Ascending aorta (tissue), 2 donors: ENCODE results near the gene LRP1B. TPM values are rescaled to one million over a fixed set of nuclear protein-coding genes. Genes with fewer than 3 reads are reported as not detected.

Experiments used
- DNase-seq, 2 donors: peaks; one replicate each; pipeline ENCODE4 v3.0.0-alpha.2; 2019; ENCODE audit warnings: low spot score in 2 of 2
- H3K27ac ChIP-seq, 2 donors: fragments of 200-600 bp; sonication (generic); one replicate each; pipeline ENCODE4 v1.5.1; 2016 to 2017; ENCODE audit warnings: mild to moderate bottlenecking in 1 of 2
- H3K27me3 ChIP-seq: fragments of 200-600 bp; sonication (generic); one replicate; pipeline ENCODE4 v1.5.1; 2017
- H3K36me3 ChIP-seq, 2 donors: fragments of 200-600 bp; sonication (generic); one replicate each; pipeline ENCODE4 v1.5.1; 2016
- H3K4me1 ChIP-seq, 2 donors: fragments of 200-600 bp; sonication (generic); one replicate each; pipeline ENCODE4 v1.5.1; 2016 to 2017; ENCODE audit warnings: mild to moderate bottlenecking in 1 of 2
- H3K4me3 ChIP-seq, 2 donors: fragments of 200-600 bp; sonication (generic); one replicate each; pipeline ENCODE4 v1.5.1; 2016 to 2017; ENCODE audit warnings: mild to moderate bottlenecking in 1 of 2
- H3K9me3 ChIP-seq, 2 donors: fragments of 200-600 bp; sonication (generic); one replicate each; pipeline ENCODE4 v1.5.1; 2016
- CTCF ChIP-seq, 3 experiments: fragments of 200-600 bp in 2 of 3; fragments of 450-650 bp in 1 of 3; sonication (generic) in 2 of 3; IDR thresholded peaks; one replicate each; pipeline ENCODE4 v1.5.1; 2016 to 2019; ENCODE audit warnings: antibody characterized with exemption in 3 of 3, mild to moderate bottlenecking in 1 of 3, moderate library complexity in 1 of 3
- intact Hi-C: fragments of 100-400 bp; cut with DNase I; formaldehyde crosslinking; loops from one replicate; pipeline ENCODE4 v1.15.1; 2023
- total RNA-seq: library from RNA; depleted of rRNA; stranded (reverse); fragments of >200 nt; gene quantifications from one replicate; pipeline ENCODE4 v1.1.0, GENCODE V29; 2016

The LRP1B gene
- total RNA-seq, 1 donor from 2014 or later: not detected

GRCh38 chr2:140542627-140543026, 1588.2 kb downstream of the LRP1B start:
- intact Hi-C loops: no loop called here
- Histone ChIP-seq H3K4me3 (no peak overlapping the region), H3K4me1 (no peaks in the 10 kb centered on the region), H3K27ac (no peak overlapping the region), H3K27me3 (no peaks in the 10 kb centered on the region), H3K9me3 (no peaks in the 10 kb centered on the region), H3K36me3 (no peaks in the 10 kb centered on the region)
- no peak for DNase-seq
- no peak for TF ChIP-seq CTCF (IDR thresholded peaks at IDR 0.05)

- H3K27ac ChIP-seq: no peak overlapping the region
- H3K4me1 ChIP-seq: no peaks in the 10 kb centered on the region
- H3K27me3 ChIP-seq: no peaks in the 10 kb centered on the region
- no peak for DNase-seq
- TF ChIP-seq CTCF (IDR thresholded peaks at IDR 0.05): no peak
- H3K4me3 ChIP-seq: no peak overlapping the region
- no peaks in the 10 kb centered on the region for H3K9me3 ChIP-seq
- H3K36me3 ChIP-seq: no peaks in the 10 kb centered on the region
- intact Hi-C loops: no loop called here
Observed at GRCh38 chr2:140539242-140539875, 1591.5 kb downstream of the LRP1B start.

DNA sequence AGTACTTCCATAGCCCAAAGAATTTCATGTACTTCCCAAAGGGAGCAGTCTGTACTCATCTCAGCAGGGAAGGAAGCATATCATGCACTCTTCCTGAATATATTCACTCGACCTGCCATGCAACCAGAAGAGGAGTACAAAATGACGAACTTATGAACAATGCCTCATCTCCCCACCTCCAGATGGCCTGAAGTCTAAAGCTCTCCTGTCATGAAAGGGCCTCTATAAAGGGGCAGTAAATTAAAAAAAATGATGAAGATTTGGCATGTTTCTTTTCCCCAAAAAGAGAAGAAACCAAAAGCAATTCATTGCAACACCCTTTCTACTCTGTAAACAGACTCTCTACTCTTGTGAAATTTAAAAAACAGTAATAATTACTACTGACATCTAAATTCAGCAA, 1601.1 kb downstream of the LRP1B start:
- H3K36me3 ChIP-seq: no peaks in the 10 kb centered on the region
- intact Hi-C loops: no loop called here
- no peaks in the 10 kb centered on the region for H3K9me3 ChIP-seq
- TF ChIP-seq CTCF (IDR thresholded peaks at IDR 0.05): no peak
- no peaks in the 10 kb centered on the region for H3K27me3 ChIP-seq
- no peak overlapping the region for H3K4me3 ChIP-seq
- no peak for DNase-seq
- no peaks in the 10 kb centered on the region for H3K4me1 ChIP-seq
- no peak overlapping the region for H3K27ac ChIP-seq

DNA sequence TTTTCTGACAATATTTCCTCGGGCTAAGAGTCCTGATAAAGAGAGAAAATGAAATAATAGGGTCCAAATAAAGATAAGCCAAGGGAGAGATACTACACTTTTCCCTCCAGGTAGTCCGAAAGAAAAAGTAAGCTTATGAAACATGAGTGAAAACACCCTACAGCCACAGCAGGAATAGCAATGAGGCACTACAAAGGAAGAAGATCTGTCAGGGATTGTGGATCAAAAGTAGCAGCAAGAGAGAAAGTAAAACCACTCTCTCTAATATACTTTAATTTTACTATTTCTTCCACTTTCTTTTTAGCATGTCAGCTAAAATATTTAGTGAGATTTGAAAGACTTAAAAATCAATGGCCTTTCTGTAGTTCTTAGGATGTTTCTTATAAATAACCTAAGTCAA, 1601.8 kb downstream of the LRP1B start:
- intact Hi-C loops: no loop called here
- no peak for TF ChIP-seq CTCF (IDR thresholded peaks at IDR 0.05)
- Histone ChIP-seq H3K4me1 (no peaks in the 10 kb centered on the region), H3K36me3 (no peaks in the 10 kb centered on the region), H3K27me3 (no peaks in the 10 kb centered on the region), H3K27ac (no peak overlapping the region), H3K9me3 (no peaks in the 10 kb centered on the region), H3K4me3 (no peak overlapping the region)
- DNase-seq: no peak

GRCh38 chr2:140526575-140526974, 1604.2 kb downstream of the LRP1B start:
- no peak for DNase-seq
- no peaks in the 10 kb centered on the region for H3K4me1 ChIP-seq
- H3K9me3 ChIP-seq: no peaks in the 10 kb centered on the region
- no peaks in the 10 kb centered on the region for H3K27me3 ChIP-seq
- no peak overlapping the region for H3K27ac ChIP-seq
- no peak for TF ChIP-seq CTCF (IDR thresholded peaks at IDR 0.05)
- H3K36me3 ChIP-seq: no peaks in the 10 kb centered on the region
- intact Hi-C loops: no loop called here
- H3K4me3 ChIP-seq: no peak overlapping the region

DNA sequence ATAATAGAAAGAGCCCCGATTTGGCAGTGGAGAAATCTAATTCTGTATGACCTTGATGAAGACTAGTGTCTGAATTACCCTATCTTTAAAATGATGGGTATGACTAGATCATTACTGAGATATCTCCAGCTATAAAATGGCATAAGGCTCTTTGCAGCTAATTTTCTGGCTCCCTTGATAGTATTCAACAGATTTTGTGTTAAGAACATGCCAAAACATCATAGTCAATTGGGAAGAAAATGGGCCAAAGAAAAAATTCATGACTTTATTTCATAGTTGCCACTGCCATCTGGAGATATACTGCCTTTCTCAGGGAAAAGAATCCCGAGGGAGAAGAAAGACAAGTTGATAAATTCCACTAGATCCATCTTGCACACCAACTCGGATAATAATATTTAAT, 1618.7 kb downstream of the LRP1B start:
- no peak for DNase-seq
- H3K27ac ChIP-seq: no peak overlapping the region
- intact Hi-C loops: no loop called here
- no peak for TF ChIP-seq CTCF (IDR thresholded peaks at IDR 0.05)
- H3K4me3 ChIP-seq: no peak overlapping the region
- no peaks in the 10 kb centered on the region for H3K36me3 ChIP-seq
- H3K9me3 ChIP-seq: no peaks in the 10 kb centered on the region
- no peaks in the 10 kb centered on the region for H3K27me3 ChIP-seq
- H3K4me1 ChIP-seq: no peaks in the 10 kb centered on the region
